Caki2 (cell line): ENCODE measurements around the gene MPC1L. TPM values are rescaled to one million over a fixed set of nuclear protein-coding genes. Genes with fewer than 3 reads are reported as not detected.

Source experiments
- DNase-seq: peaks from one replicate; pipeline ENCODE4 v3.0.0-alpha.2; 2015; ENCODE audit warnings: low read depth
- in situ Hi-C: cut with HindIII; loops from 2 replicates; pipeline ENCODE4 v1.10.0; 2016; ENCODE audit warnings: low sequenced_read_pairs, low pct_unique_long_range_greater_than_20kb, mixed read lengths
- total RNA-seq: library from RNA; depleted of rRNA; stranded (reverse); fragments of >200 nt; shearing (Covaris generic); gene quantifications from 2 replicates; pipeline ENCODE4 v1.2.3, GENCODE V29; 2014; ENCODE audit warnings: low replicate concordance

MPC1L gene
- total RNA-seq, 1 experiment from 2014 or later, result not detected

- DNase-seq, result no peak
- in situ Hi-C loops, result no loop called here
These were observed 619 bp upstream of the MPC1L start for GRCh38 chrX:40622479-40623138.

DNA sequence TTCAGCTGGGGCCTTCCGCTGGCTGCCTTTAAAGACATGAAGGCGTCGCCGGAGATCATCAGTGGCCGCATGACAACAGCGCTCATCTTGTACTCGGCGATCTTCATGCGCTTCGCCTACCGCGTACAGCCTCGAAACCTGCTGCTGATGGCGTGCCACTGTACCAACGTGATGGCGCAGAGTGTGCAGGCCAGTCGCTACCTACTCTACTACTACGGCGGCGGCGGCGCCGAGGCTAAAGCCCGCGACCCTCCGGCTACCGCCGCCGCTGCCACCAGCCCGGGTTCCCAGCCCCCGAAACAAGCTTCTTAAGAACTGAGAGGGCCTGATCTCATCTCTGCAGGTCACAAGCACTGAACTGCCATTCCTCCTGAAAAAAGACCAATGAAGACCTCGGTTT, 437 bp downstream of the MPC1L start:
- in situ Hi-C loops, result no loop called here
- no peak for DNase-seq

DNA sequence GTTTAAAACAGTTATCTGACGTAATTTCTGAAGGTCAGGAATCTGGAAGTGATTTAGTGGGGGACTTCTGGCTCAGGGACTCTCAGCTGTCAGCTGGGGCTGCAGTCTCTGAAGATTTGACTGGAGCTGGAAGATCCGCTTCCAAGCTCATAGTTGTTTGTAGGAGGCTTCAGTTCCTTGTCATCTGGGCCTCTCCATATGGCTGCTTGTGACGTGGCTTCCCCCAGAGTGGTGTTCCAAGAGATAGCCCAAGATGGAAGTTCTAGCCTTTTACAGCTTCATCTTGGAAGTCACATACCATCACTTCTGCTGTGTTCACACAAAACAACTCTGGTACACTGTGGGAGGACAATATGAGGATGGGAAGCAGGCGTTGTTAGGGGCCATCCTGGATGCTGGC, 2.1 kb downstream of the MPC1L start:
- no peak for DNase-seq
- in situ Hi-C loops, result no loop called here

- in situ Hi-C loops, result no loop called here
- no peak for DNase-seq
These were observed 5.3 kb downstream of the MPC1L start for GRCh38 chrX:40628506-40628905.

GRCh38 chrX:40632199-40632598, 9.0 kb downstream of the MPC1L start:
- DNase-seq, result no peak
- in situ Hi-C loops, result no loop called here

- DNase-seq, result no peak
- in situ Hi-C loops, result no loop called here
These were observed 14.5 kb downstream of the MPC1L start for GRCh38 chrX:40637687-40638086.

GRCh38 chrX:40644176-40644575, 20.9 kb downstream of the MPC1L start:
- DNase-seq, result peak; percentile 20
- in situ Hi-C loops, result no loop called here

DNA sequence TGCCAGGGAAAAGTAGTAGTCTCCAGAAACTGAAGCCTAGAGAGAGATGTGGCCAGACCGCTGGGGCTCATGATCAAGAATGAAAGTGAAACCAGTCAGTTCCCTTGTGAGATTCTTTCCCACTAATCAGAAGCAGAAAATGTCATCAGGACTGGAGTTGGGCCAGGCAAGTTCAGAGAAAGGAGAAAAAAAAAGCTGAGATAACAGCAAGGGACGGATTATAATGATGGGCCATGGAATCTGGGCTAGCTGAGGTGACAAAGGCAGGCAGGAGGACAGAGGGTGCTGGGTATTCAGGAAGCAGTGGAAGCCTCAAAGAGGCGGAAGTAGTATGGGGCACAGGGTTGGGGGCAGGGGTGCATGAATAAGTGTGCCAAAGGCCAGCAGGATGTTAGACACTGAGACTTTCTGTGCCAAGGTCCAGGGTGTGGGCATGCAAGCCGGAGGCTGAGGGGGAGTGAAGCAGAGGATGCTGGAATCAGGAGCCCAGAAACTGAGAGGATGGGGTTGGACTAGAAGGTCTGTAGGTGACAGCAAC, 21.7 kb downstream of the MPC1L start:
- in situ Hi-C loops, result no loop called here
- DNase-seq, result peak; percentile 73

- DNase-seq, result peak; percentile 17
- in situ Hi-C loops, result no loop called here
These were observed 23.5 kb downstream of the MPC1L start for GRCh38 chrX:40646489-40647306.

- DNase-seq, result peak; percentile 85
These were observed 24.3 kb downstream of the MPC1L start, which contains the start of gene CXorf38 for GRCh38 chrX:40647307-40648197. Gene CXorf38 (minus strand): TSS chrX:40647561. CDS start chrX:40647520, 41 bp downstream.

DNA sequence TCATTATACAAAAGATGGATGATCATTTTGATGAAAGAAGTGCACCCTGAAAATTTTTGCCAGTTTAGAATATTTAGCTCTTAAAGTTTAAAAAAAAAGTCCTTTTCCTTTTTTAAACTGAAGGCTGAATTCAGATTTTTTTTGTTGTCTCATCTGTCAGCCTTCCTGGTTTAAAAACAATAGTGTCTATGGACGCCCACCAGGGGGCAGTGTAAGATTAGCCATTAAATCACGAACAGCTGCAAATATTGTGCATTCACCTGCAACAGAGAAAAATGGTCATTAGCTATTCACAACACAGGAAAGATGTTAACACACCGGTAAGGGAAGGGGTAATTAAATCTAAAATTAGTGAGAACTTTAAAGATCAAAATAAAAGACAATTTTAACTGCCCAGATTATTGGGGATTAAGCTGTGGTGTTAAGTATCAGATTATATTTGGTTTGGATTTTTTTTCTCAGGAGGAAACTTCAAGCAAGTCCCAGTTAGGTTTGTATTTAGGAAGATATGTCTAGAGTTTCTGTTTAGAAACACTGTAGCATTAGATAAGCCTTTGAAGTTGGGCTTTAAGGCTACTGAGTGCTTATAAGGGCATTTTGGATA, 28.5 kb downstream of the MPC1L start:
- DNase-seq, result peak; percentile 34
- in situ Hi-C loops, result no loop called here

More at GRCh38 chrX:40647307-40648197, 24.3 kb downstream of the MPC1L start, which contains the start of gene CXorf38:
- in situ Hi-C loops, result no loop called here

- no peak for DNase-seq
- in situ Hi-C loops, result no loop called here
These were observed 29.4 kb downstream of the MPC1L start for GRCh38 chrX:40652664-40653063.

DNA sequence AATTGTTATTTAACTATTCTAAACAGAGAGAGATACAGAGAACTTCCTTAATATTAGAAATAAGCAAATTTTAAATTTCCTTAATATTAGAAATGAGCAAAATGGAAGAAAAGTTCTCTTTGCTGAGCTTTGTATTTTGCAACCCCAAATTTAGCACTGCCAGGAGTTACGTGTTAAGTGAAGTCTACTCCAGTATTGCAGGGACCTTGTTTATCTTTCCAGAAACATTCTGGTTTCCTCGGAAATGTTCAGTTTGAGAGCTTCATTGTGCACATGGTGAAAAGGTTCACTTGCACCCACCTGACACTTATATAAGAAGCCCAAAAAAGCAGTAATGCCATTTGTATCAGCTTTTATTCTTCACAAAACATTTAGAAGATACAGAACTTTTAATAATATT, 30.3 kb downstream of the MPC1L start:
- in situ Hi-C loops, result no loop called here
- no peak for DNase-seq

- in situ Hi-C loops, result no loop called here
- DNase-seq, result no peak
These were observed 37.2 kb downstream of the MPC1L start for GRCh38 chrX:40660381-40660780.

DNA sequence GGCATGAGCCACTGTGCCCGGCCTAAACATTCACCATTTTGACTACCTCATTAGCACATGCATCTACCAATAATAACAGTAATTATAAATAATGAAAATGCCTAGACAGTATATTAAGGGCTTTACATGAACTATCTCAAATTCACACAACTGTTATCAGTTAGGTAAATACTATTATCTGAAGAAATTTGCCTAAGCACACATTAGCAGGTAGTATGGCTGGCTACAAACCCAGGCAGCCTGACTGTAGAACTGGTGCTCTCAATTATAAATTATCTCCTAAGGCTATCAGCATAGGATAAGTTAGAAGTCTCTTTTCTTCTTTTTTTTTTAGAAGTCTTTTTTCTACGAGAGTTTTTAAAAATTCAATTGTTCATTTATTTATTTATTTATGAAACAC, 38.3 kb downstream of the MPC1L start:
- no peak for DNase-seq
- in situ Hi-C loops, result no loop called here

- in situ Hi-C loops, result no loop called here
These were observed 40.0 kb downstream of the MPC1L start for GRCh38 chrX:40663078-40663740.

DNA sequence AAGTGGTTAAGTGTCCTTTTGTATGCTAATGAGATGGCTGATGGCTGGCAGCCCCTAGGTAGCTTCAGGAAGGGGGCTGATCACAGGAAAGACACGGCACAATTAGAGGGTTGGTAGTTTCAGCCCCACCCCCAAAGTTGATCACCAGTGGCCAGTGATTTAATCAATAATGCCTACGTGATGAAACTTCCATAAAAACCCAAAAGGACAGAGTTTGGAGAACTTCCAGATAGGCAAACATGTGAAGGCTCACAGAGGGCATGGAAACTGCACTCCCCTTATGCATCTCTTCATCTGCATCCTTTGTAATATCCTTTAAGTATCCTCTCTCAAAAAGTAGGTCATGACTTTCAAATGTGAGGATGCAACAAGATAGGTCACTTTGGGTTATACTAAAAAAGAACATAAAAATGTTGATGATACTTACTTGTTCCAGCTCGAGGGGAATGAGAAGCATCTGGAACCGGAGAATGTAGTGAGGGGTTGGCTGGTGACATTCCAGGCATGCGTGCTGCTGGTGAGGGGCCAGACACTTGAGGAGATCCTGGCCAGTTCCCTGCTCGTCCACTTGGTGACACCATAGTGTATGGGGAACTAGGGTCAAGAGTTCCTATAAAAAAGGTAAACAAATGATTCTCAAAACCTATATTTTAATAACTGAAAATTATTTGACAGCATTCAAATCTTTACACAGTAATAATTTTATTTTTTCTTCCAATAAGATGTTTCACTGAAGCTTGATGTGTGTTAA, 40.8 kb downstream of the MPC1L start:
- DNase-seq, result no peak
- in situ Hi-C loops, result no loop called here

More at GRCh38 chrX:40663078-40663740, 40.0 kb downstream of the MPC1L start:
- no peak for DNase-seq
